T-helper 17 cell (primary cell): ENCODE data around the gene PGF. TPM values are rescaled to one million over a fixed set of nuclear protein-coding genes. Genes with fewer than 3 reads are reported as not detected.
"Not testable (repeated sequence)": the region's sequence is repeated elsewhere in the genome, so short reads cannot be mapped to it uniquely, and the experiment has no call there.

Source experiments
- ATAC-seq: fragments of 150-1000 bp; cut with Tn5 transposase; 2 replicates; pipeline ENCODE4 v1.10.0; 2021; ENCODE audit warnings: mild to moderate bottlenecking, moderate library complexity
- DNase-seq, 3 donors: peaks; one replicate each; pipeline versions ENCODE4 v3.0.0 to v3.0.0-alpha.2; 2020 to 2021
- H3K9me3 ChIP-seq: one replicate; pipeline ENCODE4 v1.7.0; 2013; ENCODE audit warnings: low read length, mild to moderate bottlenecking; ENCODE audit not compliant: control insufficient read depth, poor library complexity, severe bottlenecking
- H3K27ac Mint-ChIP-seq: one replicate; pipeline ENCODE4 v1.8.0; 2022; ENCODE audit warnings: mild to moderate bottlenecking, moderate library complexity, mixed read lengths
- H3K27me3 Mint-ChIP-seq: one replicate; pipeline ENCODE4 v1.8.0; 2022; ENCODE audit warnings: mixed read lengths
- H3K36me3 Mint-ChIP-seq: one replicate; pipeline ENCODE4 v1.8.0; 2022; ENCODE audit warnings: low read depth, mixed read lengths
- H3K4me1 Mint-ChIP-seq: one replicate; pipeline ENCODE4 v1.8.0; 2022; ENCODE audit warnings: mild to moderate bottlenecking, mixed read lengths
- H3K4me3 Mint-ChIP-seq: one replicate; pipeline ENCODE4 v1.8.0; 2022; ENCODE audit warnings: mild to moderate bottlenecking, moderate library complexity, mixed read lengths
- total RNA-seq, 4 donors: library from RNA in 2 of 4; stranded (reverse) in 2 of 4; gene quantifications; one replicate each; pipeline ENCODE4 v1.2.3 and lab custom pipeline; 2022 to 2026

PGF gene
- total RNA-seq: not detected
- 0 to 1.1 reads per million in 2 donors for total RNA-seq (lab: John Stamatoyannopoulos, UW)

- Mint-ChIP-seq H3K4me1 (peaks cover 5% of the 10 kb centered on the region), H3K36me3 (peaks cover 3% of the 10 kb centered on the region), H3K27me3 (peaks cover 7% of the 10 kb centered on the region), H3K4me3 (peak within 1 kb of the TSS; percentile 64), H3K27ac (no peak within 1 kb of the TSS)
- DNase-seq: peak in 2 of 3 donors; percentile 37 to 40
- ATAC-seq: peak; percentile 61
- no peaks in the 10 kb centered on the region for H3K9me3 ChIP-seq
Observed at GRCh38 chr14:74955229-74956026, at the start of gene PGF. TSS of gene PGF (minus strand) at chr14:74955597. CDS start at chr14:74955242, 355 bp downstream.

GRCh38 chr14:75003250-75004027 lies 48.0 kb upstream of the PGF start:
- H3K4me1 Mint-ChIP-seq: peaks cover 36% of the 10 kb centered on the region
- H3K36me3 Mint-ChIP-seq: peaks cover 8% of the 10 kb centered on the region
- no peaks in the 10 kb centered on the region for H3K27me3 Mint-ChIP-seq
- peak overlapping the region; percentile 97 for H3K27ac Mint-ChIP-seq
- H3K4me3 Mint-ChIP-seq: peak overlapping the region; percentile 97
- DNase-seq (no peak), ATAC-seq (no peak)
- no peaks in the 10 kb centered on the region for H3K9me3 ChIP-seq

DNA sequence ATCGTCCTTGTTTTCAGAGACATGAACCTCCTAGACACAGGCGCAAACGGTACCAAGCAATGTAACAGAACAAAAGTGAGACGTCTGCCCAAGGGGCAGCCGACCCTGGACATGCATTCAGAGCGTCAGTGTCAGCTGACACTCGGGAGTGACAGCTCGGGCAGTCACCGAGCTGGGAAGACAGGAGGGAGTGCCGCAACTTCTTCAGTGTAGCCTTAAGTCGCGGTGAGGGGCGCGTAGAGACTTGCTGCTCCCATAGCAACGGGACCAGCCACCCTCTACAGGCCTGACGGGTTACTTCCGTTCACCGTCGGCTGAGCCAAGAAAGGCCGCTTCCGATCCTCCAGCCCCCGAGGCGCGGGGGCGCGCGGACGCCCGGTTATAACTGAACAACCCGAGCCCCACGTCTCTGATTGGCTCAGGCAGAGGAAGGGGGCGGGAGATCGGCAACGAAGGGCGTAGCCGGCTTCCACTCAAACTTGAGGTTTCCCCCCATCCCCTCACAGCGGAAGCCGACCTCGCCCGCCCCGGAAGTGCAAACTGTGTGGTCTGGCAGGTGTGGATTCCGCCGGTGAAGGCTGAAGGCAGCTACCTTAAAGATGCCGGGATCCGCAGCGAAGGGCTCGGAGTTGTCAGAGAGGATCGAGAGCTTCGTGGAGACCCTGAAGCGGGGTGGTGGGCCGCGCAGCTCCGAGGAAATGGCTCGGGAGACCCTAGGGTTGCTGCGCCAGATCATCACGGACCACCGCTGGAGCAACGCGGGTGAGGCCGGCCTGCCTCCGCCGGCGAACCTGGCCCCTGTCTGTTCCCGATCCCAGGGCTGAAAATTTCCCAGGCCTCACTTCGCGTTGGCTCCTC lies 47.2 kb upstream of the PGF start, which contains the start of gene EIF2B2:
EIF2B2 (plus strand) TSS at position 530 of the 858 bp plus-strand sequence; CDS start at position 600, 70 bp downstream.
- no peaks in the 10 kb centered on the region for H3K9me3 ChIP-seq
- peaks cover 33% of the 10 kb centered on the region for H3K4me1 Mint-ChIP-seq
- H3K4me3 Mint-ChIP-seq: peak within 1 kb of the TSS; percentile 97
- DNase-seq: peak; percentile 90 to 97 (median 94)
- peak; percentile 96 for ATAC-seq
- peaks cover 5% of the 10 kb centered on the region for H3K36me3 Mint-ChIP-seq
- H3K27ac Mint-ChIP-seq: peak within 1 kb of the TSS; percentile 97
- H3K27me3 Mint-ChIP-seq: no peaks in the 10 kb centered on the region

DNA sequence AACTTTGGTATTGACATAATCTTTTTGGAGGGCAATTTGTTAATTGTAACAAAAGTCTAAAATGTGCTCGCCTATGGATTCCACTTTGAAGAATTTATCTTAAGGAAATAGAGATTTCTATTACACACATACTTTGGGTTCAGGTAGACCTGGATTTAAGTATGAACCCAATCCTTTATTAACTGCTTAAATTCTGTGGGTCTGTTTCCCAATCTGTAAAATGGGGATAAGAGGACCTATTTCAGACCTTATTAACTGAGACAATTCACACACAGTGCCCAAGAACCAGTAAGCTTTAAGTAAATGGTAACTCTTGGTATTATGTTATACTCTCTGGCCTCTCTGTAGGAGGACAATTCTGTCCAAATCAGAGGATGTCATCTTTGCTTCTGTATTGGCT lies 46.5 kb upstream of the PGF start:
- Mint-ChIP-seq H3K4me3 (peak overlapping the region; percentile 97), H3K36me3 (no peaks in the 10 kb centered on the region), H3K27me3 (no peaks in the 10 kb centered on the region), H3K4me1 (peaks cover 29% of the 10 kb centered on the region), H3K27ac (peak overlapping the region; percentile 97)
- ATAC-seq (no peak), DNase-seq (no peak)
- H3K9me3 ChIP-seq: no peaks in the 10 kb centered on the region

DNA sequence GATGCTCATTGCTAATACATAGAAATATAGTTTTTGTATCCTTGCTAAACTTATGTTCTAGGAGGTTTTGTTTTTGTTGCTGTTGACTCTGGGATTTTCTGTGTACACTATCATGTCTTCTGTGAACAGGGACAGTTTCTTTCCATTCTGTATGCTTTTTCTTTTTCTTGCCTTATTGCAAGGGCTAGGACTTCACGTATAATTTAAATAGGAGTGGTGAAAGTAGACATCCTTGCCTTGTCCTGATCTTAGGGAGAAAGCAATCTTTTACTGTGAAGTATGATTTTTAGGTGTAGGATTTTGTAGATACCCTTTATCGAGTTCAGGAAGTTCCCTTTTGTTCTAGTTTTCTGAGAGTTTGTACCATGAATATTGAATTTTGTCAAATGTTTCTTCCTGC lies 45.9 kb upstream of the PGF start:
- Mint-ChIP-seq H3K4me1 (peaks cover 29% of the 10 kb centered on the region), H3K27ac (peak overlapping the region; percentile 97), H3K4me3 (no peak overlapping the region), H3K36me3 (no peaks in the 10 kb centered on the region), H3K27me3 (no peaks in the 10 kb centered on the region)
- no peaks in the 10 kb centered on the region for H3K9me3 ChIP-seq
- ATAC-seq (no peak), DNase-seq (no peak)

GRCh38 chr14:74995781-74996180 lies 40.4 kb upstream of the PGF start:
- ATAC-seq, H3K27ac Mint-ChIP-seq, H3K9me3 ChIP-seq, H3K27me3 Mint-ChIP-seq, H3K4me1 Mint-ChIP-seq, H3K36me3 Mint-ChIP-seq, DNase-seq, H3K4me3 Mint-ChIP-seq: not testable (repeated sequence)

- not testable (repeated sequence) for H3K9me3 ChIP-seq, H3K4me1 Mint-ChIP-seq, H3K27me3 Mint-ChIP-seq, H3K27ac Mint-ChIP-seq, H3K36me3 Mint-ChIP-seq, DNase-seq, H3K4me3 Mint-ChIP-seq, ATAC-seq
Observed at GRCh38 chr14:74994182-74994581, 38.8 kb upstream of the PGF start.

DNA sequence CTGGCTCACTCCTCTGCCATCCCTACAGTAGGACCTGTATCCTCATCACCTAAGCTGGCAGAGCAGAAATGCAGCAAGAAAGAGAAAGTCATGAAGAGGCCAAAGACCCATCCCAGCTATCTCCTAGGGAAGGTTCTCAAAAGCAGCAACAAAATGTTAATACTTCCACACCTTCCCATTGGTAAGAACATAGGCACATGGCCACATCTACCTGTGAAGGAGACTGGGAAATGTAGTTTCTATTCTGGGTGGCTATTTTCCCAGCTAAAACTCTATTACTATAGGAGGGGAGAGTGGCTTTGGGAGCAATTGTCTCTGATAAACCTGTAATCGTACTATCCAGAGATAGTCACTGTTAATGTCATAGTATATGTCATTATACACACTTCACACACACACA lies 33.6 kb upstream of the PGF start:
- H3K27ac Mint-ChIP-seq: no peak overlapping the region
- H3K27me3 Mint-ChIP-seq: no peaks in the 10 kb centered on the region
- DNase-seq (no peak), ATAC-seq (no peak)
- no peaks in the 10 kb centered on the region for H3K4me1 Mint-ChIP-seq
- H3K4me3 Mint-ChIP-seq: no peak overlapping the region
- H3K36me3 Mint-ChIP-seq: no peaks in the 10 kb centered on the region
- no peaks in the 10 kb centered on the region for H3K9me3 ChIP-seq

DNA sequence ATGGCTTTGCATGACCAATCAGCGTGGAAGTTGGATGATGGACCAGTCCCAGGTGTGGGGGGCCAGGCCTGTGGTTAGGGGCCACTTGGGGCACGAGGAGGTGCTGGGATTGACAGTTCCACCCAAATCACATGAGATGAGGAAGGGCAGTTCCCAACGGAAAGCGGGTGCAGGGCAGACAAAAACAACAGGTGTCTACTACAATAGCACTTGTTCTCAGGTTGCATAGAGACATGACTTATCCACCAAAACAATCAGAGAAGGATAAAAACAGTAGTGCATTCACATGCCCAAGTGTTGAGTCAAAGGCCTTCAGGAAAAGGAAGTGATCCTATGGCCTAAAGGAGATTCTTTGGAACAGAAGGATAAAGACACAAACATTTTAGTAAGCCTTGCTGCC lies 32.7 kb upstream of the PGF start:
- H3K4me1 Mint-ChIP-seq: no peaks in the 10 kb centered on the region
- ATAC-seq (no peak), DNase-seq (no peak)
- no peak overlapping the region for H3K27ac Mint-ChIP-seq
- no peaks in the 10 kb centered on the region for H3K27me3 Mint-ChIP-seq
- H3K9me3 ChIP-seq: no peaks in the 10 kb centered on the region
- H3K4me3 Mint-ChIP-seq: no peak overlapping the region
- no peaks in the 10 kb centered on the region for H3K36me3 Mint-ChIP-seq

- H3K27ac Mint-ChIP-seq: no peak overlapping the region
- no peak for DNase-seq
- H3K4me1 Mint-ChIP-seq: no peaks in the 10 kb centered on the region
- no peaks in the 10 kb centered on the region for H3K36me3 Mint-ChIP-seq
- no peaks in the 10 kb centered on the region for H3K9me3 ChIP-seq
- H3K4me3 Mint-ChIP-seq: no peak overlapping the region
- no peak for ATAC-seq
- peaks cover 11% of the 10 kb centered on the region for H3K27me3 Mint-ChIP-seq
Observed at GRCh38 chr14:74985806-74986205, 30.4 kb upstream of the PGF start.

GRCh38 chr14:74985028-74985310 lies 29.6 kb upstream of the PGF start:
- Mint-ChIP-seq H3K4me3 (no peak overlapping the region), H3K36me3 (no peaks in the 10 kb centered on the region), H3K4me1 (no peaks in the 10 kb centered on the region), H3K27ac (no peak overlapping the region), H3K27me3 (peaks cover 11% of the 10 kb centered on the region)
- H3K9me3 ChIP-seq: no peaks in the 10 kb centered on the region
- no peak for ATAC-seq
- DNase-seq: no peak

- Mint-ChIP-seq H3K4me3 (no peak overlapping the region), H3K36me3 (no peaks in the 10 kb centered on the region), H3K4me1 (no peaks in the 10 kb centered on the region), H3K27ac (no peak overlapping the region), H3K27me3 (peaks cover 11% of the 10 kb centered on the region)
- no peak for ATAC-seq
- no peak for DNase-seq
- H3K9me3 ChIP-seq: no peaks in the 10 kb centered on the region
Observed at GRCh38 chr14:74984236-74985027, 29.0 kb upstream of the PGF start.
